Measurements from ENCODE around the gene FMNL1.

DNA sequence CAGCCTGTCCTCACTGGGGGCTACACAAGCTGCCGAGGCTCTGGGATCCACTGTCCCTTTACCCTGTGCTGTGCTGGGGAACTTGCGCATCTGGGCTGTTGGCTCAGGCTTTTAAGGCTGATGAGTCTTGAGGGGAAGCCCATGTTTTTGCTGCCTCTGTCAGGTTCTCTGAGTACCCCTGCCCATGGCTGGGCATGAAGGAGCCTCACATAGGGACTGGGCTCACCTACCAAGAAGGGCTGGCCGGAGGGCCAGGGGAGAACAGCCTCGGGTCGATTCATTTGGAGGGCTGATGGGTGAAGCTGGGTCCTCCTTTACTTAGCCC is 14.6 kb downstream of the FMNL1 start:
- no peak for TF ChIP-seq BACH1 (IDR thresholded peaks at IDR 0.05; ENCODE audit: borderline replicate concordance)
- TF ChIP-seq, protein P1, sequence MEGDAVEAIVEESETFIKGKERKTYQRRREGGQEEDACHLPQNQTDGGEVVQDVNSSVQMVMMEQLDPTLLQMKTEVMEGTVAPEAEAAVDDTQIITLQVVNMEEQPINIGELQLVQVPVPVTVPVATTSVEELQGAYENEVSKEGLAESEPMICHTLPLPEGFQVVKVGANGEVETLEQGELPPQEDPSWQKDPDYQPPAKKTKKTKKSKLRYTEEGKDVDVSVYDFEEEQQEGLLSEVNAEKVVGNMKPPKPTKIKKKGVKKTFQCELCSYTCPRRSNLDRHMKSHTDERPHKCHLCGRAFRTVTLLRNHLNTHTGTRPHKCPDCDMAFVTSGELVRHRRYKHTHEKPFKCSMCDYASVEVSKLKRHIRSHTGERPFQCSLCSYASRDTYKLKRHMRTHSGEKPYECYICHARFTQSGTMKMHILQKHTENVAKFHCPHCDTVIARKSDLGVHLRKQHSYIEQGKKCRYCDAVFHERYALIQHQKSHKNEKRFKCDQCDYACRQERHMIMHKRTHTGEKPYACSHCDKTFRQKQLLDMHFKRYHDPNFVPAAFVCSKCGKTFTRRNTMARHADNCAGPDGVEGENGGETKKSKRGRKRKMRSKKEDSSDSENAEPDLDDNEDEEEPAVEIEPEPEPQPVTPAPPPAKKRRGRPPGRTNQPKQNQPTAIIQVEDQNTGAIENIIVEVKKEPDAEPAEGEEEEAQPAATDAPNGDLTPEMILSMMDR (IDR thresholded peaks at IDR 0.05 in 2 of 3, conservative IDR thresholded peaks at IDR 0.05 in 1 of 3; ENCODE audit: control insufficient read depth in 2 of 3, extremely low read depth in 1 of 3, insufficient read depth in 1 of 3, low read depth in 3 of 3, low read length in 3 of 3): no peak
- TF ChIP-seq EP300 (IDR thresholded peaks at IDR 0.05; ENCODE audit: borderline replicate concordance in 1 of 2, control insufficient read depth in 1 of 2, low read depth in 2 of 2, low read length in 2 of 2): no peak
- no peak for TF ChIP-seq HDGF (IDR thresholded peaks at IDR 0.05)
- no peak for TF ChIP-seq CBX5 (IDR thresholded peaks at IDR 0.05; ENCODE audit: low read depth)
- no peak for TF ChIP-seq NRF1 (conservative IDR thresholded peaks at IDR 0.05; ENCODE audit: low read depth, low read length)
